Stomach (tissue), 4 donors: ENCODE data around the gene KSR2.

Source experiments
- POLR2A ChIP-seq, 4 donors: fragments of 450-650 bp; IDR thresholded peaks; one replicate each; pipeline ENCODE4 v1.6.1; 2016; ENCODE audit warnings: antibody characterized with exemption in 4 of 4, control low read depth in 2 of 4, mild to moderate bottlenecking in 1 of 4, moderate library complexity in 1 of 4
- POLR2AphosphoS5 ChIP-seq, 3 donors: sonication (generic); formaldehyde crosslinking; IDR thresholded peaks; one replicate each; pipeline ENCODE4 v1.6.1; 2016; ENCODE audit warnings: antibody characterized with exemption in 3 of 3
- TF ChIP-seq, protein P1 (sequence below), 7 experiments: fragments of 450-650 bp in 4 of 7; fragments of 200-600 bp in 3 of 7; sonication (generic) in 3 of 7; IDR thresholded peaks; one replicate each; pipeline ENCODE4 v1.5.1; 2016 to 2019; ENCODE audit warnings: antibody characterized with exemption in 7 of 7, control low read depth in 2 of 7, mild to moderate bottlenecking in 1 of 7

DNA sequence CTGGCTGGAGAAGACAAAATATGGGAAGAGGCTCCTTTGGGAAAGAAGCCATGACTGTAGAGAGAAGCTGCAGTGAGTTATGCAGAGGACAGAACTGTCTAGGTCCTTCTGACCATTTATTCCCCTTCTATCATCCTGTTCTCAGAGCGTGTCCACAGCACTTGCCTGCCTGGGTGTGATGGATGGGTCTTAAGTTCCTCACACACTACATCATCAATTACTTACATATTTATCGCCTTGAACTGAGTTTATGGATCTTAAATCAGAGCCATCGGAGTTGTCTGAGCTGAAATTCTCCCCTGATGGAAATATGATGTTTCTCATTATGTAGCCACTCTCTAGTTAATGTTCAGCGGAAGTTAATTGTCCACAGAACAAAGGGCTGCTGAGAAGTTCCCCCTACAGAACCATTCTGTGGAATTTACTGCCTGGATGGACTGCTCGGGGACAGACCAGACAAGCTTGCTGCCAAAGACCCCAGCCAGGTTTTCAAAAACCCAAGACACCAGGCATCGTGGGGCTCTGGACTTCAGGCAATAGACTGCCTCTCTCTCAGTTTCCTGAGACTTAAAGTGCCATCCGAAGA lies 374.9 kb downstream of the KSR2 start:
- TF ChIP-seq, protein P1, sequence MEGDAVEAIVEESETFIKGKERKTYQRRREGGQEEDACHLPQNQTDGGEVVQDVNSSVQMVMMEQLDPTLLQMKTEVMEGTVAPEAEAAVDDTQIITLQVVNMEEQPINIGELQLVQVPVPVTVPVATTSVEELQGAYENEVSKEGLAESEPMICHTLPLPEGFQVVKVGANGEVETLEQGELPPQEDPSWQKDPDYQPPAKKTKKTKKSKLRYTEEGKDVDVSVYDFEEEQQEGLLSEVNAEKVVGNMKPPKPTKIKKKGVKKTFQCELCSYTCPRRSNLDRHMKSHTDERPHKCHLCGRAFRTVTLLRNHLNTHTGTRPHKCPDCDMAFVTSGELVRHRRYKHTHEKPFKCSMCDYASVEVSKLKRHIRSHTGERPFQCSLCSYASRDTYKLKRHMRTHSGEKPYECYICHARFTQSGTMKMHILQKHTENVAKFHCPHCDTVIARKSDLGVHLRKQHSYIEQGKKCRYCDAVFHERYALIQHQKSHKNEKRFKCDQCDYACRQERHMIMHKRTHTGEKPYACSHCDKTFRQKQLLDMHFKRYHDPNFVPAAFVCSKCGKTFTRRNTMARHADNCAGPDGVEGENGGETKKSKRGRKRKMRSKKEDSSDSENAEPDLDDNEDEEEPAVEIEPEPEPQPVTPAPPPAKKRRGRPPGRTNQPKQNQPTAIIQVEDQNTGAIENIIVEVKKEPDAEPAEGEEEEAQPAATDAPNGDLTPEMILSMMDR (IDR thresholded peaks at IDR 0.05) = no peak
- TF ChIP-seq POLR2AphosphoS5 (IDR thresholded peaks at IDR 0.05) = no peak
- TF ChIP-seq POLR2A (IDR thresholded peaks at IDR 0.05) = no peak
